ENCODE measurements around the gene RBM33. TPM values are rescaled to one million over a fixed set of nuclear protein-coding genes. Genes with fewer than 3 reads are reported as not detected.

The RBM33 gene
- polyA plus RNA-seq, 3 donors = 15.0 to 27.7 (median 22.2) TPM

DNA sequence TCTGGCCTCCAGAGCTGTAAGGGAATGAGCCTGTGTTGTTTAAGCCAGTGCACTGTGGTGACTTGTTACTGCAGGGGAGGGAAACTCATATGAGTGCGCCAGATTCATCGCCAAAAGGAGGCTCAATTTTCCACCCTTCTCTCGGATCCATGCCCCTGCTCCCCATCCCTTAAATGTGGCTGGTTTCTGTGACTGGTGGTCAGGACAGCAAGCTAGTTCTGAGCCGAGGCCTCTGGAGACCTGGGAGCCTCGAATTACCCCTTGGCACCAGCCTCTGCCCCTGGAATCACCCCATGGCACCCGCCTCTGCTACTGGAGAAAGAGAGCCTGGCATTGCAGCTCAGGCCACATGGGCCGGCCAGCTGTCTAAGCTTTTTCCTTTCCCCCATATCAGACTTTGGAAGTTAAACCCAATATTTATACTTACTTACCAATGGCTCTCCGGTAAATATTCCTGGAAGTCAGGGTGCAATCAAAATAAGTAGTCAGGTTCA is 39.9 kb upstream of the RBM33 start:
- no peaks in the 10 kb centered on the region for H3K36me3 ChIP-seq (replicated peaks in 1 of 2; ENCODE audit: control insufficient read depth in 1 of 2, insufficient read depth in 2 of 2, low read length in 2 of 2)
- H3K36me3 Mint-ChIP-seq = no peaks in the 10 kb centered on the region
- no peaks in the 10 kb centered on the region for H3K79me2 ChIP-seq (ENCODE audit: insufficient read depth, low read length)
- H3K27me3 Mint-ChIP-seq (ENCODE audit: low read depth in 3 of 3) = peaks cover 1 to 25% (median 4%) of the 10 kb centered on the region in 3 donors
- intact Hi-C loops (cut with micrococcal nuclease) = no loop called here
- H3K27me3 ChIP-seq (ENCODE audit: control insufficient read depth in 2 of 2, insufficient read depth in 2 of 2, low read length in 2 of 2) = no peaks in the 10 kb centered on the region
- no peak overlapping the region for H3K9ac ChIP-seq (ENCODE audit: insufficient read depth, low read length, poor library complexity, severe bottlenecking)
- H3K27ac Mint-ChIP-seq = no peak overlapping the region
- WGBS (ENCODE audit: insufficient coverage) = 92% methylated on average over 3 of the region's 8 CpGs
- peaks cover 0 to 3% (median 0%) of the 10 kb centered on the region in 7 donors for H3K9me3 Mint-ChIP-seq
- H3K9me3 ChIP-seq (replicated peaks in 1 of 2; ENCODE audit: control insufficient read depth in 1 of 2, insufficient read depth in 1 of 2, low read length in 2 of 2) = no peaks in the 10 kb centered on the region
- no peak overlapping the region for H3K27ac ChIP-seq (ENCODE audit: low read depth in 1 of 2, low read length in 2 of 2)
- no peak overlapping the region for H3K4me2 ChIP-seq (replicated peaks; ENCODE audit: extremely low read depth, low read length, poor library complexity, severe bottlenecking)
- H3K4me3 ChIP-seq (replicated peaks in 1 of 3; ENCODE audit: low read depth in 2 of 3, low read length in 3 of 3) = no peak overlapping the region
- H2AFZ ChIP-seq (ENCODE audit: insufficient read depth, low read depth, low read length, poor library complexity, severe bottlenecking) = no peak overlapping the region
- TF ChIP-seq CTCF (IDR thresholded peaks at IDR 0.05) = no peak
- DNase-seq = no peak
- no peaks in the 10 kb centered on the region for H4K20me1 ChIP-seq (ENCODE audit: insufficient read depth, low read length)
- peaks cover 12% of the 10 kb centered on the region for H3K4me1 Mint-ChIP-seq
- H3K4me1 ChIP-seq (ENCODE audit: control insufficient read depth in 1 of 2, insufficient read depth in 2 of 2, low read length in 2 of 2) = peaks cover 8 to 9% of the 10 kb centered on the region in 2 donors
- no peak overlapping the region for H3K4me3 Mint-ChIP-seq

- Mint-ChIP-seq H3K9me3 (peaks cover 0 to 5% (median 0%) of the 10 kb centered on the region in 7 donors), H3K27ac (no peak overlapping the region), H3K27me3 (ENCODE audit: low read depth in 3 of 3) (peaks cover 6 to 7% (median 7%) of the 10 kb centered on the region in 3 donors), H3K36me3 (no peaks in the 10 kb centered on the region), H3K4me1 (peaks cover 8% of the 10 kb centered on the region), H3K4me3 (no peak overlapping the region)
- TF ChIP-seq CTCF (IDR thresholded peaks at IDR 0.05) = no peak
- Histone ChIP-seq H3K4me3 (replicated peaks in 1 of 3; ENCODE audit: low read depth in 2 of 3, low read length in 3 of 3) (no peak overlapping the region), H3K36me3 (replicated peaks in 1 of 2; ENCODE audit: control insufficient read depth in 1 of 2, insufficient read depth in 2 of 2, low read length in 2 of 2) (no peaks in the 10 kb centered on the region), H3K4me1 (ENCODE audit: control insufficient read depth in 1 of 2, insufficient read depth in 2 of 2, low read length in 2 of 2) (peaks cover 0 to 2% of the 10 kb centered on the region in 2 donors), H3K79me2 (ENCODE audit: insufficient read depth, low read length) (no peaks in the 10 kb centered on the region), H2AFZ (ENCODE audit: insufficient read depth, low read depth, low read length, poor library complexity, severe bottlenecking) (no peak overlapping the region), H3K4me2 (replicated peaks; ENCODE audit: extremely low read depth, low read length, poor library complexity, severe bottlenecking) (no peak overlapping the region), H3K27ac (ENCODE audit: low read depth in 1 of 2, low read length in 2 of 2) (no peak overlapping the region), H3K9ac (ENCODE audit: insufficient read depth, low read length, poor library complexity, severe bottlenecking) (no peak overlapping the region), H3K27me3 (ENCODE audit: control insufficient read depth in 2 of 2, insufficient read depth in 2 of 2, low read length in 2 of 2) (no peaks in the 10 kb centered on the region), H4K20me1 (ENCODE audit: insufficient read depth, low read length) (no peaks in the 10 kb centered on the region), H3K9me3 (replicated peaks in 1 of 2; ENCODE audit: control insufficient read depth in 1 of 2, insufficient read depth in 1 of 2, low read length in 2 of 2) (no peaks in the 10 kb centered on the region)
- 95% methylated on average over 8 of the region's 12 CpGs for WGBS (ENCODE audit: insufficient coverage)
- intact Hi-C loops (cut with micrococcal nuclease) = no loop called here
- no peak for DNase-seq
Measured at GRCh38 chr7:155609185-155609584, 35.3 kb upstream of the RBM33 start.
